Neural crest cell (in vitro differentiated cells): ENCODE data around the gene SLC4A11. TPM values are rescaled to one million over a fixed set of nuclear protein-coding genes. Genes with fewer than 3 reads are reported as not detected.

Source experiments
- DNase-seq: peaks from one replicate; pipeline ENCODE4 v3.0.0; 2021; ENCODE audit warnings: low read depth, mixed read lengths, low spot score
- H3K27ac Mint-ChIP-seq: one replicate; pipeline ENCODE4 v1.8.0; 2021; ENCODE audit warnings: mild to moderate bottlenecking, mixed read lengths; ENCODE audit not compliant: unreplicated experiment
- H3K27me3 Mint-ChIP-seq: 2 replicates; pipeline ENCODE4 v1.8.0; 2021; ENCODE audit warnings: low read depth, mild to moderate bottlenecking, mixed read lengths
- H3K36me3 Mint-ChIP-seq: 2 replicates; pipeline ENCODE4 v1.8.0; 2021; ENCODE audit warnings: low read depth, mild to moderate bottlenecking, mixed read lengths
- H3K4me1 Mint-ChIP-seq: 2 replicates; pipeline ENCODE4 v1.8.0; 2021; ENCODE audit warnings: mixed read lengths
- H3K4me3 Mint-ChIP-seq: one replicate; pipeline ENCODE4 v1.8.0; 2021; ENCODE audit warnings: mild to moderate bottlenecking, mixed read lengths
- H3K9me3 Mint-ChIP-seq: 2 replicates; pipeline ENCODE4 v1.8.0; 2021; ENCODE audit warnings: mixed read lengths
- total RNA-seq: library from RNA; stranded (reverse); gene quantifications from 2 replicates; pipeline ENCODE4 v1.2.1, GENCODE V29; 2021
- TF ChIP-seq, protein P1 (sequence below): fragments of 200-600 bp; sonication (generic); conservative IDR thresholded peaks from 2 replicates; pipeline ENCODE4 v1.5.0; 2021; ENCODE audit warnings: antibody characterized with exemption, mild to moderate bottlenecking

Gene SLC4A11
- total RNA-seq, 1 donor from 2014 or later = 0.89 TPM

- Mint-ChIP-seq H3K27me3 (peaks cover 92% of the 10 kb centered on the region), H3K36me3 (no peaks in the 10 kb centered on the region), H3K27ac (no peak overlapping the region), H3K9me3 (no peaks in the 10 kb centered on the region), H3K4me3 (peak overlapping the region; percentile 86), H3K4me1 (peaks cover 8% of the 10 kb centered on the region)
- DNase-seq = no peak
- TF ChIP-seq, protein P1, sequence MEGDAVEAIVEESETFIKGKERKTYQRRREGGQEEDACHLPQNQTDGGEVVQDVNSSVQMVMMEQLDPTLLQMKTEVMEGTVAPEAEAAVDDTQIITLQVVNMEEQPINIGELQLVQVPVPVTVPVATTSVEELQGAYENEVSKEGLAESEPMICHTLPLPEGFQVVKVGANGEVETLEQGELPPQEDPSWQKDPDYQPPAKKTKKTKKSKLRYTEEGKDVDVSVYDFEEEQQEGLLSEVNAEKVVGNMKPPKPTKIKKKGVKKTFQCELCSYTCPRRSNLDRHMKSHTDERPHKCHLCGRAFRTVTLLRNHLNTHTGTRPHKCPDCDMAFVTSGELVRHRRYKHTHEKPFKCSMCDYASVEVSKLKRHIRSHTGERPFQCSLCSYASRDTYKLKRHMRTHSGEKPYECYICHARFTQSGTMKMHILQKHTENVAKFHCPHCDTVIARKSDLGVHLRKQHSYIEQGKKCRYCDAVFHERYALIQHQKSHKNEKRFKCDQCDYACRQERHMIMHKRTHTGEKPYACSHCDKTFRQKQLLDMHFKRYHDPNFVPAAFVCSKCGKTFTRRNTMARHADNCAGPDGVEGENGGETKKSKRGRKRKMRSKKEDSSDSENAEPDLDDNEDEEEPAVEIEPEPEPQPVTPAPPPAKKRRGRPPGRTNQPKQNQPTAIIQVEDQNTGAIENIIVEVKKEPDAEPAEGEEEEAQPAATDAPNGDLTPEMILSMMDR = no peak
These were observed 1.1 kb upstream of the SLC4A11 start for GRCh38 chr20:3239867-3240775.

- TF ChIP-seq, protein P1 = no peak
- peaks cover 83% of the 10 kb centered on the region for H3K27me3 Mint-ChIP-seq
- no peak for DNase-seq
These were observed 369 bp downstream of the SLC4A11 start for GRCh38 chr20:3238616-3239025.

DNA sequence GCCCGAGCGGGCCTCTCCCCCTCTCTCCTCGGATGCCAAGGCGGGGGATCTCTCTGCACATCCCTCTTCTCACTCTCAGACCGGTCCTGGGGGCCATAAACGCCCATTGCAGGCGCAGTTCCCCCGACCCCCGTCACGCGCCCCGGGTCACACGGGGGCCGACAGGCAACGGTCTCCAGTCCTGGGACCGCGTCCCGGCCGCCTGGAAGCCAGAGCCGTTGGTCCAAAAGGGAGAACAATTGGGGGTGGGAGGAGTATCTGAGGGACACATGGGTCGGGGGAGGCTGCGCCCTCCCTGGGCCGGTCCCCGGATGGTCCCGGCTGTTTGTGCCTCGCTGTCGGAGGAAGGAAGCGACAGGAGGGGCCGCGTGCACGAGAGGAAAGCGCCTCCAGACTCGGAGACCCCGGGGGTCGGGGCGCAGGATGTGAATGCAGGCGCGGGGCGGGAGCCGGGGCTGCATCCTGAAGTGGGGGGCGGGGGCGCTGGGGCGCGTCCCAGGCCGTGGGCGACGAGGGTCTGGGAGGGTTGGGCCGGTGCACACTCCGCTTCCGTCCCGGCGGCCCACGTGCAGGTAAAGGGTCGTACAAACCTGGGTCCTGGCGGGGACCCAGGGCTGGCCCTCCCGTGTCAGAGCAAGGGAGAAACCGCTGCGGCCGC is 903 bp downstream of the SLC4A11 start:
- no peak for DNase-seq
- no peaks in the 10 kb centered on the region for H3K9me3 Mint-ChIP-seq

More at GRCh38 chr20:3238616-3239025, 369 bp downstream of the SLC4A11 start:
- Mint-ChIP-seq H3K9me3 (no peaks in the 10 kb centered on the region), H3K4me3 (peak overlapping the region; percentile 74), H3K36me3 (no peaks in the 10 kb centered on the region), H3K4me1 (peaks cover 8% of the 10 kb centered on the region), H3K27ac (no peak overlapping the region)

DNA sequence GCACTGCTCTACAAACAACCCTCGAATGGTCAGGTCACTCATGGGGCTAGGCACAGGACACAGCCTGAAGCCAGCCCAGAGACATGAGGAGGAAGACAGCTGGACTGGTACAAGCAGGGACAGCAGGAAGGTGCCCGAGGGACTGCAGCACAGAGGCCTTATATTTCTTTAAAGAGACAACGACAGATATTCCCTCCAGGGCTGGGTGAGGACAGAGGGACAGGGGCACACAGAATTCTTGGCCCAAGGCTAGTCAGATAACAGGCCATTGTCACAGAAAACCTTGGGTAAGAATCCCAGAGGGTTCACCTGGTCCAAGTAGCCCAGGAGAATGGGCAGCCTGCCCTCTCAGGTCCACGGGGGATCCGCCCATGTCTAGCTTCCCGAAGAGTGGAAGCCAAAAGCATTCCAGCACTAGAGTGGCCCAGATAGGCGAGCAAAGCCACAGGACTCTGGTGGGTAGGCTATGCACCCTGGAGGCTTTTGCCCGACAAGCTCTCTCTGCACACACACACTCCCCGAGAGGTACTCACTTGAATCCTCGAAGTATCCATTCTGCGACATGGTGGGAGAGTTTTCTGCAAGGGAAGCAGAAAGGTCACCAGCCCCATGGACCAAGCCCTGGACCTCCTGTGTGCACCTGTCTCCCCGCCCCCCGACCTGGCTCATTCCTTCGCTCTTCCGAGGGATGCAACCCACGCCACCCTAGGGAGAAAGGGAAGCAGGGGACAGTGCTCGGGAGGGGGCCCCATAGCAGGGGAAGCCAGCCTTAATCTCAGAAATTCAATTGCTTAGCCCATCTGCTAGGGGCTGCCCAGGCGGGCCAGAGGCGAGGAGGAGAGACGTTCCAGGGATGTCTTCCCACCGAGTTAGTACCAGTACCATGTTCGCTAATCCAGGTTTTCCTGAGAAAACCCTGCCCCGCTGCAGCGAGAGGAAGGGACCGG is 1.7 kb downstream of the SLC4A11 start:
- TF ChIP-seq, protein P1 = no peak
- peaks cover 76% of the 10 kb centered on the region for H3K27me3 Mint-ChIP-seq
- peak overlapping the region; percentile 68 for H3K4me3 Mint-ChIP-seq
- no peaks in the 10 kb centered on the region for H3K36me3 Mint-ChIP-seq
- H3K4me1 Mint-ChIP-seq = peaks cover 8% of the 10 kb centered on the region
- H3K9me3 Mint-ChIP-seq = no peaks in the 10 kb centered on the region
- H3K27ac Mint-ChIP-seq = no peak overlapping the region
- DNase-seq = no peak

More for the DNA sequence above, 903 bp downstream of the SLC4A11 start:
- TF ChIP-seq, protein P1 = no peak
- H3K36me3 Mint-ChIP-seq = no peaks in the 10 kb centered on the region
- peaks cover 8% of the 10 kb centered on the region for H3K4me1 Mint-ChIP-seq
- peaks cover 81% of the 10 kb centered on the region for H3K27me3 Mint-ChIP-seq
- peak overlapping the region; percentile 41 for H3K4me3 Mint-ChIP-seq
- no peak overlapping the region for H3K27ac Mint-ChIP-seq
